ENCODE data around the gene SMIM26.

Gene SMIM26

DNA sequence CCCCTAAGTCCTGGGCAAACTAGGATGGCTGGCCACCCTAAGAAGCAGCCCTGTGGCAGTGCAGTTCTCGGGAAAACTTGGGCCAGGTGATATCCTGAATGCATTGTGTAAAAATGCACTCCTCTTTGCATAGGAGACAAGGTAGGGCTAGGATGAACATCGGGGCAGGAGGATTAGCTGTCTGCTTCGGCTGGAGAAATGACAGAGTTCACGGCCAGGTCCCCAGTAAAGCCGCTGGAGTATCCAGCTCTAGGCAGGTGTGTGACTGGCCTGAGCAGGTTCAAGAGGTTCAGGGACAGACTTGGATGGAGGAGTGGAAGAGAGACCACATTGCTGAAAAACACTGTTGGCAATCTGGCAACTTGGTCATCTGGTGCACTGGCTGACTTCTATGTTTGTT is 47.0 kb downstream of the SMIM26 start:
- Histone ChIP-seq H3K9me2 (replicated peaks; ENCODE audit: low read depth, low read length) (no peaks in the 10 kb centered on the region), H4K20me1 (ENCODE audit: insufficient read depth, low read length, poor library complexity, severe bottlenecking) (no peaks in the 10 kb centered on the region), H3K79me2 (ENCODE audit: insufficient read depth, low read length) (no peaks in the 10 kb centered on the region), H3K9me3 (ENCODE audit: insufficient read depth, low read depth, low read length) (no peaks in the 10 kb centered on the region), H3K4me2 (ENCODE audit: low read depth, low read length, poor library complexity, severe bottlenecking) (no peak overlapping the region), H3K9ac (ENCODE audit: low read depth, low read length, poor library complexity, severe bottlenecking) (no peak overlapping the region), H3K4me1 (ENCODE audit: insufficient read depth, low read length, poor library complexity, severe bottlenecking) (no peaks in the 10 kb centered on the region), H2AFZ (ENCODE audit: low read length) (no peak overlapping the region), H3K36me3 (ENCODE audit: insufficient read depth, low read length) (no peaks in the 10 kb centered on the region), H3K27me3 (ENCODE audit: insufficient read depth, low read length, poor library complexity, severe bottlenecking) (no peaks in the 10 kb centered on the region), H3F3A (ENCODE audit: low read depth) (no peaks in the 10 kb centered on the region), H3K4me3 (ENCODE audit: low read length, poor library complexity, severe bottlenecking) (no peak overlapping the region)
- TF ChIP-seq, protein P1, sequence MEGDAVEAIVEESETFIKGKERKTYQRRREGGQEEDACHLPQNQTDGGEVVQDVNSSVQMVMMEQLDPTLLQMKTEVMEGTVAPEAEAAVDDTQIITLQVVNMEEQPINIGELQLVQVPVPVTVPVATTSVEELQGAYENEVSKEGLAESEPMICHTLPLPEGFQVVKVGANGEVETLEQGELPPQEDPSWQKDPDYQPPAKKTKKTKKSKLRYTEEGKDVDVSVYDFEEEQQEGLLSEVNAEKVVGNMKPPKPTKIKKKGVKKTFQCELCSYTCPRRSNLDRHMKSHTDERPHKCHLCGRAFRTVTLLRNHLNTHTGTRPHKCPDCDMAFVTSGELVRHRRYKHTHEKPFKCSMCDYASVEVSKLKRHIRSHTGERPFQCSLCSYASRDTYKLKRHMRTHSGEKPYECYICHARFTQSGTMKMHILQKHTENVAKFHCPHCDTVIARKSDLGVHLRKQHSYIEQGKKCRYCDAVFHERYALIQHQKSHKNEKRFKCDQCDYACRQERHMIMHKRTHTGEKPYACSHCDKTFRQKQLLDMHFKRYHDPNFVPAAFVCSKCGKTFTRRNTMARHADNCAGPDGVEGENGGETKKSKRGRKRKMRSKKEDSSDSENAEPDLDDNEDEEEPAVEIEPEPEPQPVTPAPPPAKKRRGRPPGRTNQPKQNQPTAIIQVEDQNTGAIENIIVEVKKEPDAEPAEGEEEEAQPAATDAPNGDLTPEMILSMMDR (conservative IDR thresholded peaks at IDR 0.05; ENCODE audit: low read length), result no peak
- no peak for TF ChIP-seq EZH2phosphoT487 (IDR thresholded peaks at IDR 0.05; ENCODE audit: borderline replicate concordance)

DNA sequence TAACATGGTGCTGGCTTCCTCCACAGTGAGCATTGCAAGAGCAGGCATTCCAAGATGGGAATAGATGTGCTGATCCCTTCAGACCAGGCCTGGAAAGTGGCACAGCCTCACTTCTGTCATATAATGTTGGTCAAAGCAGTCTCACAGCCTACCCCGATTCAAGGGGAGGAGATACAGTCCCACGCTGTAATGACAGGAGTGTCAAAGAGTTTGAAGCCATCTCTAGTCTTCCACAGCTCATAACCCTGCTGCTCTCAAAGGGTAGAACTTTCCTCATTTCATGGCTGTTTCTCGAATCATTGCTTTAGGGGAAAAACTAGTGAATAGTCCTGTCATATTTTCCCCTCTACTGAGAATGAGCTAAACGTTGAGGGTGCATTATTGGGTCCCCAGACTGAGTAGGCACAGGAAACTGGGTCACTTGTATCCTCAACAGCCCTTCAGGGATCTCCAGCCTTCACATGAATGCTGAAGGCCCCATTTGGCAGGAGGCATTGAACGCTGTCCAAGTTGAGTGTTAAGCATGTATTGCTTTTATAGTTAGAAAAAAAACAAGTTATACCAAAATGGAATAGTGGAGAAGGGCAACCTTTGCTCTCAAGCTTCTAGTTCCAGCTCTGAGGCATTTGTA is 47.9 kb downstream of the SMIM26 start:
- Histone ChIP-seq H3K4me3 (ENCODE audit: low read length, poor library complexity, severe bottlenecking) (no peak overlapping the region), H3K4me1 (ENCODE audit: insufficient read depth, low read length, poor library complexity, severe bottlenecking) (no peaks in the 10 kb centered on the region), H3K36me3 (ENCODE audit: insufficient read depth, low read length) (no peaks in the 10 kb centered on the region), H3K27me3 (ENCODE audit: insufficient read depth, low read length, poor library complexity, severe bottlenecking) (no peaks in the 10 kb centered on the region), H3K9ac (ENCODE audit: low read depth, low read length, poor library complexity, severe bottlenecking) (no peak overlapping the region), H3K9me3 (ENCODE audit: insufficient read depth, low read depth, low read length) (no peaks in the 10 kb centered on the region), H2AFZ (ENCODE audit: low read length) (no peak overlapping the region), H3K9me2 (replicated peaks; ENCODE audit: low read depth, low read length) (no peaks in the 10 kb centered on the region), H3K79me2 (ENCODE audit: insufficient read depth, low read length) (no peaks in the 10 kb centered on the region), H3F3A (ENCODE audit: low read depth) (no peaks in the 10 kb centered on the region), H4K20me1 (ENCODE audit: insufficient read depth, low read length, poor library complexity, severe bottlenecking) (no peaks in the 10 kb centered on the region), H3K4me2 (ENCODE audit: low read depth, low read length, poor library complexity, severe bottlenecking) (no peak overlapping the region)
- TF ChIP-seq EZH2phosphoT487 (IDR thresholded peaks at IDR 0.05; ENCODE audit: borderline replicate concordance), result no peak
- TF ChIP-seq, protein P1 (conservative IDR thresholded peaks at IDR 0.05; ENCODE audit: low read length), result no peak
